Uterus (tissue), 2 donors: ENCODE measurements around the gene C9orf50.

ENCODE experiments used
- POLR2A ChIP-seq, 2 donors: fragments of 450-650 bp; IDR thresholded peaks; one replicate each; pipeline ENCODE4 v1.6.1; 2016; ENCODE audit warnings: antibody characterized with exemption in 2 of 2, mild to moderate bottlenecking in 1 of 2, moderate library complexity in 1 of 2
- TF ChIP-seq, protein P1 (sequence below), 4 experiments: fragments of 200-600 bp in 2 of 4; fragments of 450-650 bp in 2 of 4; sonication (generic) in 2 of 4; IDR thresholded peaks; one replicate each; pipeline ENCODE4 v1.5.1; 2016 to 2019; ENCODE audit warnings: antibody characterized with exemption in 4 of 4, mild to moderate bottlenecking in 2 of 4, moderate library complexity in 1 of 4

GRCh38 chr9:129626079-129626624 is 5.3 kb upstream of the C9orf50 start, which contains the start of gene NTMT1:
- TF ChIP-seq, protein P1, sequence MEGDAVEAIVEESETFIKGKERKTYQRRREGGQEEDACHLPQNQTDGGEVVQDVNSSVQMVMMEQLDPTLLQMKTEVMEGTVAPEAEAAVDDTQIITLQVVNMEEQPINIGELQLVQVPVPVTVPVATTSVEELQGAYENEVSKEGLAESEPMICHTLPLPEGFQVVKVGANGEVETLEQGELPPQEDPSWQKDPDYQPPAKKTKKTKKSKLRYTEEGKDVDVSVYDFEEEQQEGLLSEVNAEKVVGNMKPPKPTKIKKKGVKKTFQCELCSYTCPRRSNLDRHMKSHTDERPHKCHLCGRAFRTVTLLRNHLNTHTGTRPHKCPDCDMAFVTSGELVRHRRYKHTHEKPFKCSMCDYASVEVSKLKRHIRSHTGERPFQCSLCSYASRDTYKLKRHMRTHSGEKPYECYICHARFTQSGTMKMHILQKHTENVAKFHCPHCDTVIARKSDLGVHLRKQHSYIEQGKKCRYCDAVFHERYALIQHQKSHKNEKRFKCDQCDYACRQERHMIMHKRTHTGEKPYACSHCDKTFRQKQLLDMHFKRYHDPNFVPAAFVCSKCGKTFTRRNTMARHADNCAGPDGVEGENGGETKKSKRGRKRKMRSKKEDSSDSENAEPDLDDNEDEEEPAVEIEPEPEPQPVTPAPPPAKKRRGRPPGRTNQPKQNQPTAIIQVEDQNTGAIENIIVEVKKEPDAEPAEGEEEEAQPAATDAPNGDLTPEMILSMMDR (IDR thresholded peaks at IDR 0.05): peak in 2 of 4 experiments; percentile 20 to 35
- TF ChIP-seq POLR2A (IDR thresholded peaks at IDR 0.05): peak; percentile 97 to 99
